ENCODE measurements around the gene INPP5E. TPM values are rescaled to one million over a fixed set of nuclear protein-coding genes. Genes with fewer than 3 reads are reported as not detected.

Gene INPP5E
- total RNA-seq, 2 donors from 2014 or later = 17.2 to 20.1 TPM

DNA sequence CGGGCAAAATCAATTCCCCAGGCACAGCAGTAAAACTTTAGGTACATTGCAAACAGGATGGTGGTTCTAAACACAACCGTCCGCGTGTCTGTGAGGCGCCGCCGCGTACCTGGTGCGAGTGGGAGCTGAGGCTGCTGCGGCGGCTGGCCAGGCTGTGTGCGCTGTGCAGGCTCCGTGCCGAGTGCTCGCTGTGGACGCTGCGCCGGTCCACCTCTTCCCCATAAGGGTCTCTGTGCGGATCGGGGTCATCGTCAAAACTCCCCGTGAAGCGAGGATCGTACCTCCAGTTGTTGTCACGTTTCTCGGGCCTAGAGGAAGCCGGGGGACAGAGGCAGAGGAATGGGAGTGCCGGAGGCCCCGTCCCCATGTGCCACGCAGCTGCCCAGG is 26.5 kb upstream of the INPP5E start:
- Mint-ChIP-seq H3K4me1 (ENCODE audit: low read depth) (no peaks in the 10 kb centered on the region), H3K4me3 (no peak overlapping the region)

DNA sequence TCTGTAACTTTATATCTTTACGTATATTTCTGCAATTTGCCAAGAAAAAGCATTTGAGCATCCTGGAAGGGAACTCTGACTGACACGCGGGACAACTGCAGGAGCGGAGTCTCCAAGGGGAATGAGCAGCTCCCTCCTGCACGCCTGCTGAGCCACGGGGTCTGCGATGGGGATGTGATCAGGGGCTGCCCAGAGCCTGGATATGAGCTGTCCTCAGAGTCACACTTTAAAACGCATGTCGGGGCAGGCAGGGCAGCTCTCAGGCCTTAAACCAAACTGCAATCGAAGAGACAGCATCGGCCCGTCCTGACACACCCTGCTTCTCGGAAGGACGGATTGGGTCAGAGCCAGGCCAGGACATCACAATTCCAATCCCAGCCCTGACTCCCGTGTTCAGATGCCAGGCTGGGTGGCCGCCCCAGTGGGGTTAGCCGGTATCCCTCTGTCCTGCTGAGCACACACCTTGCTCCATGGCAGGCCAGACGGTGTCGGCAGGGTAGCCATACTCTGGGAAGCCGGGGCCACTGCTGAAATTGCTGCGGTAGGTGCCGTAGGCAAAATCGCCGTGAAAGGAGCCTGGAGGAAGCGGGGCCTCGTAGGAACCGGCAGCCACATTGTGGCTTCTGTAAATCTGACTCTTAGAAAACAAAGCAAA is 26.0 kb upstream of the INPP5E start:
- DNase-seq = no peak
- no peak overlapping the region for H3K4me3 Mint-ChIP-seq
- H3K27ac Mint-ChIP-seq = no peak overlapping the region
- peaks cover 7 to 28% of the 10 kb centered on the region in 2 donors for H3K36me3 Mint-ChIP-seq (ENCODE audit: insufficient read depth in 2 of 2)
- H3K9me3 Mint-ChIP-seq = no peaks in the 10 kb centered on the region
- no peak for ATAC-seq (replicated peaks in 1 of 2)
- no peaks in the 10 kb centered on the region for H3K27me3 Mint-ChIP-seq (ENCODE audit: low read depth)
- no peaks in the 10 kb centered on the region for H3K4me1 Mint-ChIP-seq (ENCODE audit: low read depth)

More for the DNA sequence above, 26.5 kb upstream of the INPP5E start:
- Mint-ChIP-seq H3K36me3 (ENCODE audit: insufficient read depth in 2 of 2) (peaks cover 7 to 31% of the 10 kb centered on the region in 2 donors), H3K27ac (no peak overlapping the region), H3K27me3 (ENCODE audit: low read depth) (no peaks in the 10 kb centered on the region), H3K9me3 (no peaks in the 10 kb centered on the region)
- no peak for ATAC-seq (replicated peaks in 1 of 2)
- no peak for DNase-seq

DNA sequence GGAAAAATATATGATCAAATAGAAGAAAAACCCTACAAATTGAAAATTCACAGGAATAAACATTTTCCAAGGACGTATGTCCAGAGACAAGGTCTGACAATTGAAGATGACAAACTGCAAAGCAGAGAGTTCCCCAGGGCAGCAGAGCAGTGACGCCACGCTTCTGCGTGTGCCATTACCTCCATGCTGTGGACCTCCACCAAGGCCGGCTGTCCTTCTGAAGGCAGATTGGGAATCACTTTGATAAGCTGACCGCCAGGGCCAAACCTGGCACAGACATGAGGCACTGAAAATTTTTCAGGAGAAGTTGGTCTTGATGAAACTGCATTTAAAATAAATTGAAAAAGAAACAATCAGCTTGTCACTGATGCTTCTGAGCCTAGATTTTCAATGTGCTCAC is 24.6 kb upstream of the INPP5E start:
- H3K36me3 Mint-ChIP-seq (ENCODE audit: insufficient read depth in 2 of 2) = peaks cover 7 to 29% of the 10 kb centered on the region in 2 donors
- H3K27ac Mint-ChIP-seq = no peak overlapping the region
- H3K27me3 Mint-ChIP-seq (ENCODE audit: low read depth) = no peaks in the 10 kb centered on the region
- ATAC-seq (replicated peaks in 1 of 2) = no peak
- no peaks in the 10 kb centered on the region for H3K4me1 Mint-ChIP-seq (ENCODE audit: low read depth)
- H3K9me3 Mint-ChIP-seq = no peaks in the 10 kb centered on the region
- DNase-seq = no peak
- H3K4me3 Mint-ChIP-seq = no peak overlapping the region

DNA sequence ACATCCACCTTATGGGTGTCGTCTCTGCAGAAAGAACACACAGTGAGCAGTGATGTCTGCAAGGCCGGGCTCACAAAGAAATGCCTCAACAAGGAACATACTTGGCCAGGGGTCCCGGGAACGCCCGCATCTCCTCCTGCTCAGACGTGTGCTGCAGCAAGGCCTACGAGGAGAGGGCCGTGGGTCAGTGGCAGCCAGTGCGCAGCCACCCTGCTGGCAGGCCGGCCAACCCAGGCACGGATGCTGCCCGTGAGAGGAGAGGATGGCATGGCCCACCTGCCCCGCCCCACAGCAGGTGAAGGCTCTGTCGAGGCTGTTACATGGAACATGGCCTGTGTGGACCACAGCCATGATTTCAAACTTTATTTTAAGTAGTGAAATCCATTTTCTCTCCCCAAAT is 23.9 kb upstream of the INPP5E start:
- peaks cover 7 to 34% of the 10 kb centered on the region in 2 donors for H3K36me3 Mint-ChIP-seq (ENCODE audit: insufficient read depth in 2 of 2)
- H3K4me1 Mint-ChIP-seq (ENCODE audit: low read depth) = no peaks in the 10 kb centered on the region
- no peak for DNase-seq
- no peak overlapping the region for H3K27ac Mint-ChIP-seq
- no peak for ATAC-seq (replicated peaks in 1 of 2)
- H3K4me3 Mint-ChIP-seq = no peak overlapping the region
- no peaks in the 10 kb centered on the region for H3K27me3 Mint-ChIP-seq (ENCODE audit: low read depth)
- H3K9me3 Mint-ChIP-seq = no peaks in the 10 kb centered on the region

DNA sequence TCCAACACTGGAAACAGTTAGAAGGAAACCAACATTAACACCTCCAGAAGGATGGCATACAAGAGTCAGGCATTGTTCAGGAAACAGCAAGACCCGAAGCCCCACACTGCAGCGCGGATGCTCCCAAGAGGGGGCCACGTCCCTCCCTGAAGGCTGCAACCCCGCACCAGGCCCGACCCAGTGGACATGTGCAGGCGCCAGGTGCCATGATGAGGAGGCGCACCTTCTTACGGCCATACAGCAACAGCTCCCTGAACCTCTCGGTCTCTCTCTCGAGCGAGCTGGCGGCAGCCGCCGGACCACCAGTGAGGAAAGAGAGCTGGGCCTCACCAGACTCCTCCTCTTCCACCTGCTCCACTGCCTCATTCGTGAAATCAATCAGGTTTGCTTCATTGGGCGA is 23.0 kb upstream of the INPP5E start:
- Mint-ChIP-seq H3K4me1 (ENCODE audit: low read depth) (no peaks in the 10 kb centered on the region), H3K4me3 (no peak overlapping the region), H3K36me3 (ENCODE audit: insufficient read depth in 2 of 2) (peaks cover 7 to 39% of the 10 kb centered on the region in 2 donors), H3K9me3 (no peaks in the 10 kb centered on the region), H3K27me3 (ENCODE audit: low read depth) (no peaks in the 10 kb centered on the region), H3K27ac (no peak overlapping the region)
- ATAC-seq (replicated peaks in 1 of 2) (no peak), DNase-seq (no peak)

DNA sequence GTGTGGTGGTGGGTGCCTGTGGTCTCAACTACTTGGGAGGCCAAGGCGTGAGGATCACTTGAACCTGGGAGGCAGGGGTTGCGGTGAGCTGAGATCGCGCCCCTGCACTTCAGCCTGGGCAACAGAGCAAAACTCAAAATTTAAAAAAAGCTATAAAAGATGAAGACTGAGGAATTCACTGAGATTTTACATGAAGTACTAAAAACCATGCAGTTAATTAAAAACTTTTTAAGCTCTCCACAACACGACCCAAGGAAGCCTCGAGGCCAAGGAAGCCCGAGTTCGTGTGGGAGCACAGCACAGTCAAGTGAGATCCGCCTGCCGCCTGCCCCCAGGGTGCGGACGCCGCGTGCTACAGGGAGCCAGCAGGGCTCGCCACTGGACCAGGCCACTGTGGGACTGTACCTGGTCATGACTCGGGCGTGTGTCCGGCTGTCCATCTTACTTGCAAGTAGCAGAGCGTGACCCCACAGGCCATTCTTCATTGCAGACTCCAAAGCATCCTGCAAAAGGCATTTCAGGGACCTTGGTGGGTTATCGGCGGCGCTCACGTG is 21.2 kb upstream of the INPP5E start:
- ATAC-seq (replicated peaks in 1 of 2) = no peak
- Mint-ChIP-seq H3K4me1 (ENCODE audit: low read depth) (no peaks in the 10 kb centered on the region), H3K4me3 (no peak overlapping the region), H3K27me3 (ENCODE audit: low read depth) (no peaks in the 10 kb centered on the region), H3K36me3 (ENCODE audit: insufficient read depth in 2 of 2) (peaks cover 7 to 42% of the 10 kb centered on the region in 2 donors), H3K9me3 (no peaks in the 10 kb centered on the region), H3K27ac (no peak overlapping the region)
- DNase-seq = no peak

DNA sequence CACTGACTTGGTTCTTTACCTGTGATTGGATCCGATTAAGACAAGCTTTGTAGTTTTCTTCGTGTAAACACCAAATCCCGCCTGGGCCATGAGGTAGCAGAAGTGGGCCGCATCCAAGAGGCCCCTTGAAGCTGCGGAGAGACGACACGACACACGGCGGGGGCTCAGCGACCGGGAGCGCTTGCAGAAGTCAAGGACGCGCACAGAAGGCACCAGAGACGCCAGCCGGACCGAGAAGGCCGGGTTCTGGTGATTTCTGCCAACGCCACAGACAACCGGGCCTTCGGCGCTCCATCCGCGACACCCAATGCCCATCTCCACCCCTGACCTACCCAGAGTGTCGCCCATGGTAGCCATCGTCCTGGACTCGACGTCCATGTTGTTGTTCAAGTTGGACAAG is 19.8 kb upstream of the INPP5E start:
- ATAC-seq (replicated peaks in 1 of 2) (no peak), DNase-seq (no peak)
- peaks cover 7 to 32% of the 10 kb centered on the region in 2 donors for H3K36me3 Mint-ChIP-seq (ENCODE audit: insufficient read depth in 2 of 2)
- H3K27me3 Mint-ChIP-seq (ENCODE audit: low read depth) = no peaks in the 10 kb centered on the region
- H3K4me3 Mint-ChIP-seq = no peak overlapping the region
- H3K9me3 Mint-ChIP-seq = no peaks in the 10 kb centered on the region
- no peak overlapping the region for H3K27ac Mint-ChIP-seq
- H3K4me1 Mint-ChIP-seq (ENCODE audit: low read depth) = no peaks in the 10 kb centered on the region

DNA sequence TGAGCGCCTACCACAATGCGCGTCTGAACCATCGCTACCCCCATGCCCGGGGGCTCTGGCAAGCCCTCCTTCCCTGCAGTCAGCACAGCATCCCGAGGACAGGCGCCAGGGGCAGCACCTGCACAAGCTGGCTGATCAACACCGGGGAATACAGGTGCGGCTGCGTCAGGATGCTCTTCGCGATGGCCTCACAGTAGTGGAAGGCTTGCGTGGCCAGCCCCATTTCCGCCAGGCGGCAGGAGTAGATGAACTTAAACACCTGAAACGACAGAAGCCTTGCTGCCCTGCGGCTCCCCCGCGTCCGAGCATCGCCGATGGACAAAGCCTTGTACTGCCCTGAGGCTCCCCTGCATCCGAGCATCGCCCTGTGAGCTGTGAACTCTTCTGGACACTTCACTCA is 17.7 kb upstream of the INPP5E start:
- Mint-ChIP-seq H3K36me3 (ENCODE audit: insufficient read depth in 2 of 2) (peaks cover 8 to 35% of the 10 kb centered on the region in 2 donors), H3K27me3 (ENCODE audit: low read depth) (no peaks in the 10 kb centered on the region), H3K27ac (no peak overlapping the region), H3K9me3 (no peaks in the 10 kb centered on the region), H3K4me1 (ENCODE audit: low read depth) (no peaks in the 10 kb centered on the region), H3K4me3 (no peak overlapping the region)
- DNase-seq (no peak), ATAC-seq (replicated peaks in 1 of 2) (no peak)

DNA sequence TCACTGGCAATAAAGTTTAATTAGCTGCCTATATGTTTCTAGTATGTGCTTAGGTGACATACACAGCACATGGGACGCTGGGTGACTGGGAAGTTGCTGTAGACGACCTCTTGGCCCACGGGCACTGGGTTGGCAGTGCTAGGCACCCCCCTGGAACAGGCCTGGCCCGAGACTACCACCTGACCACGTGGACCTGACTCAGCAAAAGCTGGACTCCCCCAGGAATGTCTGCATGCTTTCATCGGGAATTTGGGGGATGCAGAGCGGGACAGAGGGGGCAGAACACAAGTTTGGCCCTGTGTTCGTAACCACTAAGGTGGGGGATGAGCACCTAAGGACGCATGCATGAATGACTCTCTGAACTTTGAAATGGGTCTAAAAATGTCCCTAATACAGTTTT is 16.6 kb upstream of the INPP5E start:
- H3K4me1 Mint-ChIP-seq (ENCODE audit: low read depth) = no peaks in the 10 kb centered on the region
- ATAC-seq (replicated peaks in 1 of 2) (no peak), DNase-seq (no peak)
- H3K36me3 Mint-ChIP-seq (ENCODE audit: insufficient read depth in 2 of 2) = peaks cover 4 to 29% of the 10 kb centered on the region in 2 donors
- H3K27me3 Mint-ChIP-seq (ENCODE audit: low read depth) = no peaks in the 10 kb centered on the region
- H3K27ac Mint-ChIP-seq = no peak overlapping the region
- no peaks in the 10 kb centered on the region for H3K9me3 Mint-ChIP-seq
- no peak overlapping the region for H3K4me3 Mint-ChIP-seq

DNA sequence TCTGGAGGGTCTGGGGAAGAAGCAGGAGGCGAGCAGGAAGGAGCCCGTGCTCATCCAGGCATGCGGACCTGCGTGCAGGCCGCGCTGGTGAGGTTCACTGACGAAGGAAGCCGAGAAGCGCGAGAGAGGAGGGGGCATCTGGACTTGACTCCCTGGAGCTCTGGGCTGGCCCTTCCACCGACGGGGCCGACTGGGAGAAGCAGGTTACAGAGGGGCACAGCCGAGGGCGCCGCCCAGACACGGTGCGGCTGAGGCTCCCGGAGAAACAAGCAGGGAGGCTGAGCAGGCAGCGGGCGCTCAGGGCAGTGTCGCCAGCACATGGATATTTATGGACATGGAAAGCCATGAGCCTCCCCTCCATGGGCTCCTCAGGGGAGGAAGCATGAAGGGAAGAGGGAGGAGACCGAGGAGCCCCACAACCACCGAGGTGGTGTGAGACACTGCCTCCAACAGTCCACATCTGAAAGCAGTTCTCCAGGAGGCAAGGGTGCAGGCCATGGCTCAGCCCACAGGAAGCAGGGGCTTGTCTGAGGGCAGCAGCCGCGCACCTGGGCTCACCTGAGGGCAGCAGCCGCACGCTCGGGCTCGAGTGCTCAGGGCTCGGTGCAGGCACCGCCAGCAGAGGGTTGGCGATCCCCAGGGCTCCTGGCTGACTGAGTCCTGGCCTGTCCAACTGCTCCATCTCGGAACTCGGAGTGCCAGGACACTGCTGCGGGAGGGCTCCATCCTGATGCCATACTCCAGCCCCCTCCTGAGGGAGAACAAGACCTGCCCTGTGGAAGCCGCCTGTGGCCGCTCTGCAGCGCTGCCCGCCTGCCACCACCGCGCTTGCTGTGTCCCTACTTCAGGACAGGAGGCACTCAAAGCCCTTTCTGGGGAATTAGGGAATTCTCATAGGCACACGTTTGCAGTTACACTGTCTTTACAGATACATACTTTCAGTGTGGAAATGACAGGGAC is 15.7 kb upstream of the INPP5E start:
- no peaks in the 10 kb centered on the region for H3K9me3 Mint-ChIP-seq
- H3K27me3 Mint-ChIP-seq (ENCODE audit: low read depth) = no peaks in the 10 kb centered on the region
- no peaks in the 10 kb centered on the region for H3K4me1 Mint-ChIP-seq (ENCODE audit: low read depth)
- H3K36me3 Mint-ChIP-seq (ENCODE audit: insufficient read depth in 2 of 2) = peaks cover 5 to 33% of the 10 kb centered on the region in 2 donors
- H3K4me3 Mint-ChIP-seq = no peak overlapping the region
- no peak for ATAC-seq (replicated peaks in 1 of 2)
- no peak overlapping the region for H3K27ac Mint-ChIP-seq
- DNase-seq = no peak

DNA sequence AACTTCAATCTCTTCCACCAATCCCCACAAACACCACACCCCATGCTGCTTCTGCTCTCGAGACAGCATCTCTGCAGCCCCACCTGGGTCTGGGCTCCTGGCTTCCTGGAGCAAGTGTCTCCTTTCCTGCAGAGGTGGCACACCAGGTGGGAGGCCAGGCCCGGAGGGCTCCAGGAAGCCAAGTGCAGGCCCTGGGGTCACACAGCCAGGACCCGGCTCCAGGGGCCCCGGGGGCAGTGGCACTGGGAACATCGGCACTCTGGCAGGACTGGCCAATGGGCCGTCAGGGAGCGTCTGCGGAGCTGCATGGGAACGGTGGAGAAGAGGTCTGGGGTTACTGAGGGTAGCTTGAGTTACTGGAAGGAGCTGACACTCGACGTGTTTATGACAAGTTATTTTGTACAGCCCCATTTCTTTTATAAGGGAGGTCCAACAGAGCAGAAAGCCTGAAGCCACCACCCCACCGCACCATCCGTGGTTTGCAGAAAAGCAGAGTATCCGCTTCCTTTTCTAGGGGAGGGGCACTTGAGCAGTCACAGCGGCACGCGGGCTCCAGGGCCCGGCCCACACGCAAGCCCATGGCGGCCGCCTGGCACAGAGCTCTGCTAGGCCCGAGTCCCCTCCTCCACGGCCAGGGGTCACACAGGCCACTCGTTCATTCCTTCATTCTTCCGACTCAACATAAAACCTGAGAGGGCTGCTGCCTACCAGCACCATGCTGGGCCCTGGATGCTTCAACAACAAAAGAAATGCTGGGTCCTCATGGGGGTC is 14.6 kb upstream of the INPP5E start:
- no peaks in the 10 kb centered on the region for H3K27me3 Mint-ChIP-seq (ENCODE audit: low read depth)
- no peak overlapping the region for H3K27ac Mint-ChIP-seq
- peaks cover 7 to 30% of the 10 kb centered on the region in 2 donors for H3K36me3 Mint-ChIP-seq (ENCODE audit: insufficient read depth in 2 of 2)
- ATAC-seq (replicated peaks in 1 of 2) (peak in 1 of 2 donors; percentile 34), DNase-seq (no peak)
- no peaks in the 10 kb centered on the region for H3K4me1 Mint-ChIP-seq (ENCODE audit: low read depth)
- H3K9me3 Mint-ChIP-seq = no peaks in the 10 kb centered on the region
- no peak overlapping the region for H3K4me3 Mint-ChIP-seq

DNA sequence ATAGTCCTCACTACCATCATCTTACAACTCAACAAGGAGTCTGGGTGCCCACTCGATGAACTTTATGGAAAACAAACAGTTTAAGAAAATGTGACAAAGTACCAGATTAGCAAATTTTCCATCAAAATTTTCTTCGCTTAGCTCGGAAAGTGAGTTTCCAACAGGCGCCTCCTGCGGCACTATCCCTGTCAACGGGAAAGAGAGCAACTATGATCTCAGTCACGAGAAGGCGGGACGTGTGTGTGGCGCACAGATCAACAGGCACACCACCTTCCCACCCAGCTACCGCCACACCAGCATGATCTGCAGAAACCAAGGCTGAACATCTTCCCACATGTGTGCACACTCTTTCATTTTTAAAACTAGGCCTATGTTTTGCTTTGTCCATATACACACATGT is 13.7 kb upstream of the INPP5E start:
- no peak for ATAC-seq (replicated peaks in 1 of 2)
- DNase-seq = no peak
- H3K27ac Mint-ChIP-seq = no peak overlapping the region
- H3K27me3 Mint-ChIP-seq (ENCODE audit: low read depth) = no peaks in the 10 kb centered on the region
- no peaks in the 10 kb centered on the region for H3K9me3 Mint-ChIP-seq
- H3K4me1 Mint-ChIP-seq (ENCODE audit: low read depth) = no peaks in the 10 kb centered on the region
- peaks cover 7 to 23% of the 10 kb centered on the region in 2 donors for H3K36me3 Mint-ChIP-seq (ENCODE audit: insufficient read depth in 2 of 2)
- no peak overlapping the region for H3K4me3 Mint-ChIP-seq
